Ishikawa (cell line): ENCODE results near the gene NHS.

ENCODE experiments used
- CEBPB ChIP-seq: IDR thresholded peaks from 2 replicates; pipeline ENCODE4 v1.6.1; 2012
- CREB1 ChIP-seq: IDR thresholded peaks from 2 replicates; pipeline ENCODE4 v1.6.1; 2012; ENCODE audit warnings: low read depth
- EGR1 ChIP-seq: IDR thresholded peaks from 2 replicates; pipeline ENCODE4 v1.6.1; 2012
- EP300 ChIP-seq: IDR thresholded peaks from 2 replicates; pipeline ENCODE4 v1.6.1; 2012; ENCODE audit warnings: borderline replicate concordance
- FOXM1 ChIP-seq: IDR thresholded peaks from 2 replicates; pipeline ENCODE4 v1.6.1; 2012; ENCODE audit warnings: low read depth, borderline replicate concordance
- MAX ChIP-seq: IDR thresholded peaks from 2 replicates; pipeline ENCODE4 v1.6.1; 2012
- NFIC ChIP-seq: IDR thresholded peaks from 2 replicates; pipeline ENCODE4 v1.6.1; 2012
- RAD21 ChIP-seq: IDR thresholded peaks from 2 replicates; pipeline ENCODE4 v1.6.1; 2012; ENCODE audit warnings: low read depth
- TAF1 ChIP-seq: IDR thresholded peaks from 2 replicates; pipeline ENCODE4 v1.6.1; 2012; ENCODE audit warnings: low read depth, mild to moderate bottlenecking
- YY1 ChIP-seq: IDR thresholded peaks from 2 replicates; pipeline ENCODE4 v1.6.1; 2012; ENCODE audit warnings: low read depth
- ZBTB7A ChIP-seq: IDR thresholded peaks from 2 replicates; pipeline ENCODE4 v1.6.1; 2012; ENCODE audit warnings: low read depth
- TF ChIP-seq, protein P1 (sequence below): IDR thresholded peaks from 2 replicates; pipeline ENCODE4 v1.6.1; 2012
- TF ChIP-seq, protein P2 (sequence below): IDR thresholded peaks from 2 replicates; pipeline ENCODE4 v1.6.1; 2012; ENCODE audit warnings: low read depth, mild to moderate bottlenecking

DNA sequence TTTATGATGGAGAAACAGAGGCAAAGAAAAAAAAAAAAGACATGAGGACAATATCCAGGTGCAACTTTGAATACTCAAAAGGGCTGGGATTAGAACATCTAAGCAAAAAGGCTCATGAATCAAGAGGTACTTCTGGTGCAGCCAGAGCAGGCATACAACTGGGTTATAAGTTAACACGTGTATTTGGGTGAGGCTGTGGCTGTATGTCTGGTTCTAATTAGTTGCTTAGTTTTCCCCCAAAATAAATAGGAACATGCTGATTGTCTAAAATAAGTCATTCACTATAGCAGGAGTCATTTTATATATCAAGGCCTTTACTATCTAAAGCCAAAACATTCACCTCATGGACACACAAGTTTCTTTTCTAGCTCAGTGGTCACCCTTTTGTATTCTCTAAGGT lies 20.2 kb downstream of the NHS start:
- TF ChIP-seq CEBPB: no peak
- TF ChIP-seq FOXM1: no peak
- no peak for TF ChIP-seq YY1
- no peak for TF ChIP-seq EP300
- TF ChIP-seq NFIC: no peak
- TF ChIP-seq, protein P1, sequence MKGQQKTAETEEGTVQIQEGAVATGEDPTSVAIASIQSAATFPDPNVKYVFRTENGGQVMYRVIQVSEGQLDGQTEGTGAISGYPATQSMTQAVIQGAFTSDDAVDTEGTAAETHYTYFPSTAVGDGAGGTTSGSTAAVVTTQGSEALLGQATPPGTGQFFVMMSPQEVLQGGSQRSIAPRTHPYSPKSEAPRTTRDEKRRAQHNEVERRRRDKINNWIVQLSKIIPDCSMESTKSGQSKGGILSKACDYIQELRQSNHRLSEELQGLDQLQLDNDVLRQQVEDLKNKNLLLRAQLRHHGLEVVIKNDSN: no peak
- no peak for TF ChIP-seq RAD21
- TF ChIP-seq TAF1: no peak
- no peak for TF ChIP-seq ZBTB7A
- no peak for TF ChIP-seq MAX
- no peak for TF ChIP-seq CREB1
- TF ChIP-seq, protein P2, sequence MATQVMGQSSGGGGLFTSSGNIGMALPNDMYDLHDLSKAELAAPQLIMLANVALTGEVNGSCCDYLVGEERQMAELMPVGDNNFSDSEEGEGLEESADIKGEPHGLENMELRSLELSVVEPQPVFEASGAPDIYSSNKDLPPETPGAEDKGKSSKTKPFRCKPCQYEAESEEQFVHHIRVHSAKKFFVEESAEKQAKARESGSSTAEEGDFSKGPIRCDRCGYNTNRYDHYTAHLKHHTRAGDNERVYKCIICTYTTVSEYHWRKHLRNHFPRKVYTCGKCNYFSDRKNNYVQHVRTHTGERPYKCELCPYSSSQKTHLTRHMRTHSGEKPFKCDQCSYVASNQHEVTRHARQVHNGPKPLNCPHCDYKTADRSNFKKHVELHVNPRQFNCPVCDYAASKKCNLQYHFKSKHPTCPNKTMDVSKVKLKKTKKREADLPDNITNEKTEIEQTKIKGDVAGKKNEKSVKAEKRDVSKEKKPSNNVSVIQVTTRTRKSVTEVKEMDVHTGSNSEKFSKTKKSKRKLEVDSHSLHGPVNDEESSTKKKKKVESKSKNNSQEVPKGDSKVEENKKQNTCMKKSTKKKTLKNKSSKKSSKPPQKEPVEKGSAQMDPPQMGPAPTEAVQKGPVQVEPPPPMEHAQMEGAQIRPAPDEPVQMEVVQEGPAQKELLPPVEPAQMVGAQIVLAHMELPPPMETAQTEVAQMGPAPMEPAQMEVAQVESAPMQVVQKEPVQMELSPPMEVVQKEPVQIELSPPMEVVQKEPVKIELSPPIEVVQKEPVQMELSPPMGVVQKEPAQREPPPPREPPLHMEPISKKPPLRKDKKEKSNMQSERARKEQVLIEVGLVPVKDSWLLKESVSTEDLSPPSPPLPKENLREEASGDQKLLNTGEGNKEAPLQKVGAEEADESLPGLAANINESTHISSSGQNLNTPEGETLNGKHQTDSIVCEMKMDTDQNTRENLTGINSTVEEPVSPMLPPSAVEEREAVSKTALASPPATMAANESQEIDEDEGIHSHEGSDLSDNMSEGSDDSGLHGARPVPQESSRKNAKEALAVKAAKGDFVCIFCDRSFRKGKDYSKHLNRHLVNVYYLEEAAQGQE: no peak
- no peak for TF ChIP-seq EGR1
